ENCODE results near the gene TADA1.

DNA sequence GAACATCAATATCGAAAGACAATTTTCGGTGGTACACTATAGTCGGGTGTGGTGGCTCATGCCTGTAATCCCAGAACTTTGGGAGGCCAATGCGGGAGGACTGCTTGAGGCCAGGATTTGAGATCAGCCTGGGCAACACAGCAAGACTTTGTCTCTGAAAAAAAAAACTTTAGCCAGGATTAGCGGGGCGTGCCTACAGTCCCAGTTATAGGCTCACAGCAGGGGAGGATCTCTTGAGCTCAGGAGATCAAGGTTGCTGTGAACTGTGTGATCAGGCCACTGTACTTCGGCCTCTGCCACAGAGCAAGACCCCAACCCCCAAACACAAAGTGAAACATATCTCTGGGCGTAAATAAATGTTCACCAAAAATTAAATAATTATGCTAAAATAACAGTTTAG is 1.6 kb downstream of the TADA1 start:
- TF ChIP-seq, protein P1, sequence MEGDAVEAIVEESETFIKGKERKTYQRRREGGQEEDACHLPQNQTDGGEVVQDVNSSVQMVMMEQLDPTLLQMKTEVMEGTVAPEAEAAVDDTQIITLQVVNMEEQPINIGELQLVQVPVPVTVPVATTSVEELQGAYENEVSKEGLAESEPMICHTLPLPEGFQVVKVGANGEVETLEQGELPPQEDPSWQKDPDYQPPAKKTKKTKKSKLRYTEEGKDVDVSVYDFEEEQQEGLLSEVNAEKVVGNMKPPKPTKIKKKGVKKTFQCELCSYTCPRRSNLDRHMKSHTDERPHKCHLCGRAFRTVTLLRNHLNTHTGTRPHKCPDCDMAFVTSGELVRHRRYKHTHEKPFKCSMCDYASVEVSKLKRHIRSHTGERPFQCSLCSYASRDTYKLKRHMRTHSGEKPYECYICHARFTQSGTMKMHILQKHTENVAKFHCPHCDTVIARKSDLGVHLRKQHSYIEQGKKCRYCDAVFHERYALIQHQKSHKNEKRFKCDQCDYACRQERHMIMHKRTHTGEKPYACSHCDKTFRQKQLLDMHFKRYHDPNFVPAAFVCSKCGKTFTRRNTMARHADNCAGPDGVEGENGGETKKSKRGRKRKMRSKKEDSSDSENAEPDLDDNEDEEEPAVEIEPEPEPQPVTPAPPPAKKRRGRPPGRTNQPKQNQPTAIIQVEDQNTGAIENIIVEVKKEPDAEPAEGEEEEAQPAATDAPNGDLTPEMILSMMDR (IDR thresholded peaks at IDR 0.05): no peak
- TF ChIP-seq RAD21 (conservative IDR thresholded peaks at IDR 0.05 in 1 of 2, IDR thresholded peaks at IDR 0.05 in 1 of 2): no peak
- no peak for TF ChIP-seq ZNF302 (CRISPR knock-in tag; IDR thresholded peaks at IDR 0.05)
- no peak for TF ChIP-seq KDM1A (IDR thresholded peaks at IDR 0.05; ENCODE audit: low read depth)
- no peak for TF ChIP-seq PHF8 (IDR thresholded peaks at IDR 0.05; ENCODE audit: borderline replicate concordance, low read depth)
- no peak for TF ChIP-seq MAZ (IDR thresholded peaks at IDR 0.05; ENCODE audit: borderline replicate concordance, low read depth, low read length)
- TF ChIP-seq MYC (IDR thresholded peaks at IDR 0.05; ENCODE audit: borderline replicate concordance, low read length): no peak
- no peak for TF ChIP-seq NR3C1 (IDR thresholded peaks at IDR 0.05)
